Progenitor cell of endocrine pancreas (in vitro differentiated cells): ENCODE measurements around the gene RPLP2. TPM values are rescaled to one million over a fixed set of nuclear protein-coding genes. Genes with fewer than 3 reads are reported as not detected.

Experiments
- DNase-seq: peaks from one replicate; pipeline ENCODE4 v3.0.0; 2021; ENCODE audit warnings: low spot score; ENCODE audit not compliant: unreplicated experiment
- H3K27ac Mint-ChIP-seq: 2 replicates; pipeline ENCODE4 v1.8.0; 2021; ENCODE audit warnings: mild to moderate bottlenecking, moderate library complexity, mixed read lengths
- H3K27me3 Mint-ChIP-seq: 2 replicates; pipeline ENCODE4 v1.8.0; 2021; ENCODE audit warnings: mixed read lengths
- H3K36me3 Mint-ChIP-seq: 2 replicates; pipeline ENCODE4 v1.8.0; 2022; ENCODE audit warnings: mixed read lengths; ENCODE audit not compliant: insufficient read depth
- H3K4me1 Mint-ChIP-seq: 2 replicates; pipeline ENCODE4 v1.8.0; 2021; ENCODE audit warnings: low read depth, mixed read lengths
- H3K4me3 Mint-ChIP-seq: 2 replicates; pipeline ENCODE4 v1.8.0; 2021; ENCODE audit warnings: low read depth, mild to moderate bottlenecking, moderate library complexity, mixed read lengths
- H3K9me3 Mint-ChIP-seq: 2 replicates; pipeline ENCODE4 v1.8.0; 2021; ENCODE audit warnings: low read depth, mixed read lengths
- CTCF ChIP-seq: fragments of 200-600 bp; sonication (generic); IDR thresholded peaks from one replicate; pipeline ENCODE4 v1.5.0; 2021; ENCODE audit warnings: antibody characterized with exemption, mild to moderate bottlenecking; ENCODE audit not compliant: unreplicated experiment
- total RNA-seq: library from RNA; stranded (reverse); gene quantifications from 2 replicates; pipeline ENCODE4 v1.2.1, GENCODE V29; 2021

Gene RPLP2
- total RNA-seq, 1 donor from 2014 or later = 1,463 TPM

GRCh38 chr11:858053-858761, 48.4 kb downstream of the RPLP2 start:
- H3K9me3 Mint-ChIP-seq = no peaks in the 10 kb centered on the region
- peaks cover under 1% of the 10 kb centered on the region for H3K4me1 Mint-ChIP-seq
- H3K27me3 Mint-ChIP-seq = no peaks in the 10 kb centered on the region
- no peak overlapping the region for H3K4me3 Mint-ChIP-seq
- DNase-seq = no peak
- no peak overlapping the region for H3K27ac Mint-ChIP-seq
- no peaks in the 10 kb centered on the region for H3K36me3 Mint-ChIP-seq
- TF ChIP-seq CTCF = no peak

- H3K4me1 Mint-ChIP-seq = peaks cover 2% of the 10 kb centered on the region
- no peaks in the 10 kb centered on the region for H3K36me3 Mint-ChIP-seq
- no peaks in the 10 kb centered on the region for H3K9me3 Mint-ChIP-seq
- TF ChIP-seq CTCF = no peak
- H3K4me3 Mint-ChIP-seq = no peak overlapping the region
- no peaks in the 10 kb centered on the region for H3K27me3 Mint-ChIP-seq
- H3K27ac Mint-ChIP-seq = no peak overlapping the region
- DNase-seq = no peak
These were observed 49.1 kb downstream of the RPLP2 start for GRCh38 chr11:858762-859339.

GRCh38 chr11:859394-860131, 49.8 kb downstream of the RPLP2 start:
- H3K4me3 Mint-ChIP-seq = no peak overlapping the region
- H3K36me3 Mint-ChIP-seq = no peaks in the 10 kb centered on the region
- no peak overlapping the region for H3K27ac Mint-ChIP-seq
- no peaks in the 10 kb centered on the region for H3K9me3 Mint-ChIP-seq
- H3K27me3 Mint-ChIP-seq = no peaks in the 10 kb centered on the region
- no peak for DNase-seq
- TF ChIP-seq CTCF = no peak
- peaks cover 2% of the 10 kb centered on the region for H3K4me1 Mint-ChIP-seq

GRCh38 chr11:860234-861104, 50.7 kb downstream of the RPLP2 start:
- Mint-ChIP-seq H3K9me3 (no peaks in the 10 kb centered on the region), H3K4me1 (peaks cover 2% of the 10 kb centered on the region), H3K27me3 (no peaks in the 10 kb centered on the region), H3K27ac (peak overlapping the region; percentile 84), H3K4me3 (no peak overlapping the region), H3K36me3 (no peaks in the 10 kb centered on the region)
- TF ChIP-seq CTCF = no peak
- no peak for DNase-seq

GRCh38 chr11:861105-861479, 51.3 kb downstream of the RPLP2 start:
- Mint-ChIP-seq H3K4me1 (peaks cover 2% of the 10 kb centered on the region), H3K4me3 (no peak overlapping the region), H3K36me3 (no peaks in the 10 kb centered on the region), H3K27ac (peak overlapping the region; percentile 84), H3K9me3 (no peaks in the 10 kb centered on the region), H3K27me3 (no peaks in the 10 kb centered on the region)
- no peak for DNase-seq
- no peak for TF ChIP-seq CTCF
